ENCODE data around the gene TIMM17A.
"Not testable (repeated sequence)": the region's sequence is repeated elsewhere in the genome, so short reads cannot be mapped to it uniquely, and the experiment has no call there.

The TIMM17A gene

DNA sequence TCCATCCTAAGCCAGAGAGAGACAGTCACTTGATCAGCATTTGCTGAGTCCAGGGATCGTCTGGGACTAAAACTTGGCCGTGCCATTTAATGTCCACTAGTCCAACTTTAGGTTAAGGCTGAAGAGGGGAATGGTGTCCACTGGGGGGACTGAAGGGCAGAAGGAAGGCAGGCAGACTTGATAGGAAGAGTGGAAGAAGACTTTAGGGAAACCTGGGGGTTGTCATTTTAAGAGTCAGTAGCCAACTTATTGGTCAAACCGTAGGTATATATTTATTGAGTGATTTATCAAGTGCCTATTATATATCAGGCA is 7.7 kb upstream of the TIMM17A start:
- in situ Hi-C loops (cut with HindIII; ENCODE audit: low pct_ligation_motif_present, low sequenced_read_pairs) = no loop called here
- Histone ChIP-seq H3K4me3 (ENCODE audit: low read depth, low read length) (no peak overlapping the region), H3K36me3 (replicated peaks) (no peaks in the 10 kb centered on the region), H3K27me3 (replicated peaks) (no peaks in the 10 kb centered on the region), H3K27ac (no peak overlapping the region)
- TF ChIP-seq, protein P1, sequence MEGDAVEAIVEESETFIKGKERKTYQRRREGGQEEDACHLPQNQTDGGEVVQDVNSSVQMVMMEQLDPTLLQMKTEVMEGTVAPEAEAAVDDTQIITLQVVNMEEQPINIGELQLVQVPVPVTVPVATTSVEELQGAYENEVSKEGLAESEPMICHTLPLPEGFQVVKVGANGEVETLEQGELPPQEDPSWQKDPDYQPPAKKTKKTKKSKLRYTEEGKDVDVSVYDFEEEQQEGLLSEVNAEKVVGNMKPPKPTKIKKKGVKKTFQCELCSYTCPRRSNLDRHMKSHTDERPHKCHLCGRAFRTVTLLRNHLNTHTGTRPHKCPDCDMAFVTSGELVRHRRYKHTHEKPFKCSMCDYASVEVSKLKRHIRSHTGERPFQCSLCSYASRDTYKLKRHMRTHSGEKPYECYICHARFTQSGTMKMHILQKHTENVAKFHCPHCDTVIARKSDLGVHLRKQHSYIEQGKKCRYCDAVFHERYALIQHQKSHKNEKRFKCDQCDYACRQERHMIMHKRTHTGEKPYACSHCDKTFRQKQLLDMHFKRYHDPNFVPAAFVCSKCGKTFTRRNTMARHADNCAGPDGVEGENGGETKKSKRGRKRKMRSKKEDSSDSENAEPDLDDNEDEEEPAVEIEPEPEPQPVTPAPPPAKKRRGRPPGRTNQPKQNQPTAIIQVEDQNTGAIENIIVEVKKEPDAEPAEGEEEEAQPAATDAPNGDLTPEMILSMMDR (IDR thresholded peaks at IDR 0.05; ENCODE audit: low read depth, low read length, missing control alignments) = no peak
- no peak for DNase-seq

DNA sequence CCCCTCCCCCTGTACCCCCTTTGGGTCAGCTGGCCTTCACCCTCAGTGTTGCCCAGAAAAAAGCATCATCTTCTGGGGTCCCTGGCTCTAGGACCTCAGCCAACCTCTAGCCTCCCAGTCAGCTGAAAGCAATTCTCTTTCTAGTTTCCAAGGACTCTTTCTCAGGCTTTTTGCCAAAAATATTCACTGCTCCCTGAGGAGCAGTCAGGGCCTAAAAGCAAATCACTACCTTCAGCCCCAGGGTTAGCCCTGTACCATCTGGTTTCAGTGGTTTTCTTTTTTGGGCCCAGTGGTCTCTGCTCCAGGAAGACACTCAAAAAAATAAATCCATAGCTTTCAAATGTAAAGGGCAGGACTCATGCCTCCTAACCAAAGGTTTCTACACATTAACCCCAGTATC is 5.8 kb upstream of the TIMM17A start:
- no peaks in the 10 kb centered on the region for H3K27me3 ChIP-seq (replicated peaks)
- DNase-seq = no peak

DNA sequence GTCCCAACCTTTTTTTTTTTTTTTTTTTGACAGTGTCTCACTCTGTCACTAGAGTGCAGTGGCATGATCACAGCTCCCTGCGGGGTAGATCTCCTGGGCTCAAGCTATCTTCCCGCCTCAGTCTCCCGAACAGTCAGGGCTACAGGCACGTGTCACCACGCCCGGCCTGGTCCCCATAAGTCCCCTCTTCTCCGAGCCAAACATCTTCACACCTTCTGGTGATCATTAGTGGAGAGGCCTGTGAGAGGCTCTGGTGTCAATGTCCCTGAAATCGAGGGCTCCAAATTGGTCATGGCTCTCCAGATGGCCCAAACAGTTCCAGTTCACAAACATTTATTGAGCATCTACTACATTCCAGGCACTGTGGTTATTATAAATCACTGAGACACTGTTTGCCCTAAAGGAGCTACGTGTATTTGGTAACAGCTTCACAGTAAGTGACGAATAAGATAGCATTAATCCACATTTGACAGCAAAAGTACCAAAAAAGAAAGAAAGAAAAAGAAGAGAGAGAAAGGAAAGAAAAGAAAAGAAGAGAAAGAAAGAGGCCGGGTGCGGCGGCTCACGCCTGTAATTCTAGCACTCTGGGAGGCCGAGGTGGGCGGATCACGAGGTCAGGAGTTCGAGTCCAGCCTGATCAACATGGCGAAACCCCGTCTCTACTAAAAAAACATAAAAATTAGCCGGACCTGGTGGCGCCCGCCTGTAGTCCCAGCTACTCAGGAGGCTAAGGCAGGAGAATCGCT is 867 bp upstream of the TIMM17A start:
- Histone ChIP-seq H3K27ac (peak overlapping the region; percentile 88), H3K4me3 (ENCODE audit: low read depth, low read length) (peak overlapping the region; percentile 100), H3K27me3 (replicated peaks) (no peaks in the 10 kb centered on the region), H3K36me3 (replicated peaks) (peaks cover 19% of the 10 kb centered on the region)
- TF ChIP-seq, protein P1 (IDR thresholded peaks at IDR 0.05; ENCODE audit: low read depth, low read length, missing control alignments) = no peak
- DNase-seq = no peak
- in situ Hi-C loops (cut with HindIII; ENCODE audit: low pct_ligation_motif_present, low sequenced_read_pairs) = no loop called here

More for the DNA sequence above, 5.8 kb upstream of the TIMM17A start:
- in situ Hi-C loops (cut with HindIII; ENCODE audit: low pct_ligation_motif_present, low sequenced_read_pairs) = no loop called here
- Histone ChIP-seq H3K27ac (no peak overlapping the region), H3K36me3 (replicated peaks) (no peaks in the 10 kb centered on the region), H3K4me3 (ENCODE audit: low read depth, low read length) (no peak overlapping the region)
- TF ChIP-seq, protein P1 (IDR thresholded peaks at IDR 0.05; ENCODE audit: low read depth, low read length, missing control alignments) = no peak

DNA sequence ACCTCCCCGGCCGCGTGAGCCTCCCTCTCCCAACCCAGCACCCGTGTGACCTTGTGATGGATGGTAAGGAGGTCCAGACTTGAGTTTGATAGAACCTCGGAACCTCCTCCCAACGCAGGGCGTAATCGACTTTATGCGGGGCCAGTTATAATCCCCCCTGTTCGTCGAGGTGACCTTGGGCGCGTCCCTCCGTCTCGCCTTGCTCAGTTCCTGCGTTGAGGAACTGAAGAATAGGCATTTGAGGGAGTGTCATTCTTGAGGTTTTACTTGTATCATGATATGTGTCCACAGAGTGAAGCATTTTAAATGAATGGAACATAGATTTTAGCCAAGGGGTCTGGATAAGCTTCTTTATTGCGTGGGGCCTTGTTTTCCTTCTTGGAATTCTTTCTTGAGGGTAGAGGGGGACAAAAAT is 433 bp downstream of the TIMM17A start:
- no peaks in the 10 kb centered on the region for H3K27me3 ChIP-seq (replicated peaks)
- DNase-seq = no peak
- peak overlapping the region; percentile 88 for H3K27ac ChIP-seq
- in situ Hi-C loops (cut with HindIII; ENCODE audit: low pct_ligation_motif_present, low sequenced_read_pairs) = no loop called here
- H3K36me3 ChIP-seq (replicated peaks) = peaks cover 32% of the 10 kb centered on the region
- H3K4me3 ChIP-seq (ENCODE audit: low read depth, low read length) = peak overlapping the region; percentile 100
- TF ChIP-seq, protein P1 (IDR thresholded peaks at IDR 0.05; ENCODE audit: low read depth, low read length, missing control alignments) = no peak

DNA sequence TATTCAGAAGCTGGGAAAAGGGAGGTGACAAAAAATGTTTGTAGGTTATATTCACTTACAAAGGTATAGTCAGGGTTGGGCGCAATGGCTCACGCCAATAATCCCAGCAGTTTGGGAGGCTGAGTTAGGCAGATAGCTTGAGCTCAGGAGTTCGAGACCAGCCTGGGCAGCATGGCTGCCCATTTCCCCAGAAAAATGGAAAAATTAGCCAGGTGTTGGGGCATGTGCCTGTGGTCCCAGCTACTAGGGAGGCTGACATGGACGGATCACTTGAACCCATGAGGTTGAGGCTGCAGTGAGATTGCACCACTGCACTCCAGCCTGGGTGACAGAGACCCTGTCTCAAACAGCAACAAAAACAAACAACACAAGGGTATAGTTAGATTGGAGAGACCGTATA is 3.0 kb downstream of the TIMM17A start:
- TF ChIP-seq, protein P1 (IDR thresholded peaks at IDR 0.05; ENCODE audit: low read depth, low read length, missing control alignments) = no peak
- no peak overlapping the region for H3K27ac ChIP-seq
- DNase-seq = no peak
- H3K4me3 ChIP-seq (ENCODE audit: low read depth, low read length) = no peak overlapping the region
- H3K36me3 ChIP-seq (replicated peaks) = peaks cover 56% of the 10 kb centered on the region
- in situ Hi-C loops (cut with HindIII; ENCODE audit: low pct_ligation_motif_present, low sequenced_read_pairs) = no loop called here
- H3K27me3 ChIP-seq (replicated peaks) = no peaks in the 10 kb centered on the region

DNA sequence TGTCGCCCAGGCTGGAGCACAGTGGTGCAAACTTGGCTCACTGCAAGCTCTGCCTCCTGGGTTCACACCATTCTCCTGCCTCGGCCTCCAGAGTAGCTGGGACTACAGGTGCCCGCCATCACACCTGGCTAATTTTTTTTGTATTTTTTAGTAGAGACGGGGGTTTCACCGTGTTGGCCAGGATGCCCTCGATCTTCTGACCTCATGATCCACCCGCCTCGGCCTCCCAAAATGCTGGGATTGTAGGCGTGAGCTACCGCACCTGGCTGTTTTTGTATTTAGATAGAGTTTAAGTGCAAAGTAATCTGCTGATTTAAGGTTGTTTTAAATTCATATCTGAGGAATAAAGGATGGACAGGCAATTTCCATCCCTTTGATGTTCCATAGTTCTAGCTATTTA is 7.1 kb downstream of the TIMM17A start:
- H3K36me3 ChIP-seq (replicated peaks) = peaks cover 88% of the 10 kb centered on the region
- DNase-seq; H3K4me3 ChIP-seq (ENCODE audit: low read depth, low read length); H3K27ac ChIP-seq; H3K27me3 ChIP-seq (replicated peaks); in situ Hi-C loops (cut with HindIII; ENCODE audit: low pct_ligation_motif_present, low sequenced_read_pairs): not testable (repeated sequence)

Measured in brain microvascular endothelial cell (primary cell).